ENCODE measurements around the gene E2F2. TPM values are rescaled to one million over a fixed set of nuclear protein-coding genes. Genes with fewer than 3 reads are reported as not detected.

Gene E2F2
- total and polyA plus RNA-seq, 2 of the 13 experiments (the other 11 are each of a cell fraction or from before 2014, with no cell fraction given) = 0.65 to 6.6 TPM

GRCh38 chr1:23478896-23479665 lies 52.0 kb downstream of the E2F2 start (continued):
- TF ChIP-seq ELK4 (CRISPR knock-in tag; IDR thresholded peaks at IDR 0.05; ENCODE audit: borderline replicate concordance) (no peak), SSRP1 (CRISPR knock-in tag; IDR thresholded peaks at IDR 0.05) (no peak), HHEX (CRISPR knock-in tag; IDR thresholded peaks at IDR 0.05) (no peak), RFX5 (IDR thresholded peaks at IDR 0.05; ENCODE audit: low read depth, low read length) (peak; percentile 25; the same call in 1 of the 2 replicates), ZNF652 (CRISPR knock-in tag; IDR thresholded peaks at IDR 0.05; ENCODE audit: borderline replicate concordance, low read depth) (peak; percentile 23; the same call in 1 of the 2 replicates), ZNF883 (CRISPR knock-in tag; IDR thresholded peaks at IDR 0.05; ENCODE audit: not compliant biosample characterization) (no peak), PRDM10 (CRISPR knock-in tag; IDR thresholded peaks at IDR 0.05; ENCODE audit: low read depth) (peak; percentile 68; the same call in 1 of the 2 replicates), BCL6 (CRISPR knock-in tag; IDR thresholded peaks at IDR 0.05) (peak; percentile 74), ZNF570 (CRISPR knock-in tag; IDR thresholded peaks at IDR 0.05; ENCODE audit: borderline replicate concordance) (no peak), NR0B2 (CRISPR knock-in tag; IDR thresholded peaks at IDR 0.05) (no peak), ZNF17 (CRISPR knock-in tag; IDR thresholded peaks at IDR 0.05) (no peak), MED8 (CRISPR knock-in tag; IDR thresholded peaks at IDR 0.05; ENCODE audit: insufficient replicate concordance) (peak; percentile 74), ZBTB7A (CRISPR knock-in tag; IDR thresholded peaks at IDR 0.05) (peak; percentile 84; the same call in 1 of the 2 replicates), GABPA (IDR thresholded peaks at IDR 0.05; ENCODE audit: low read depth, low read length) (no peak), GABPA (CRISPR knock-in tag; IDR thresholded peaks at IDR 0.05; ENCODE audit: low read depth) (peak; percentile 45; the same call in 1 of the 2 replicates), POGZ (CRISPR knock-in tag; IDR thresholded peaks at IDR 0.05) (peak; percentile 82; the same call in 1 of the 2 replicates), ZNF451 (CRISPR knock-in tag; IDR thresholded peaks at IDR 0.05) (no peak)
- TF ChIP-seq, protein P1, sequence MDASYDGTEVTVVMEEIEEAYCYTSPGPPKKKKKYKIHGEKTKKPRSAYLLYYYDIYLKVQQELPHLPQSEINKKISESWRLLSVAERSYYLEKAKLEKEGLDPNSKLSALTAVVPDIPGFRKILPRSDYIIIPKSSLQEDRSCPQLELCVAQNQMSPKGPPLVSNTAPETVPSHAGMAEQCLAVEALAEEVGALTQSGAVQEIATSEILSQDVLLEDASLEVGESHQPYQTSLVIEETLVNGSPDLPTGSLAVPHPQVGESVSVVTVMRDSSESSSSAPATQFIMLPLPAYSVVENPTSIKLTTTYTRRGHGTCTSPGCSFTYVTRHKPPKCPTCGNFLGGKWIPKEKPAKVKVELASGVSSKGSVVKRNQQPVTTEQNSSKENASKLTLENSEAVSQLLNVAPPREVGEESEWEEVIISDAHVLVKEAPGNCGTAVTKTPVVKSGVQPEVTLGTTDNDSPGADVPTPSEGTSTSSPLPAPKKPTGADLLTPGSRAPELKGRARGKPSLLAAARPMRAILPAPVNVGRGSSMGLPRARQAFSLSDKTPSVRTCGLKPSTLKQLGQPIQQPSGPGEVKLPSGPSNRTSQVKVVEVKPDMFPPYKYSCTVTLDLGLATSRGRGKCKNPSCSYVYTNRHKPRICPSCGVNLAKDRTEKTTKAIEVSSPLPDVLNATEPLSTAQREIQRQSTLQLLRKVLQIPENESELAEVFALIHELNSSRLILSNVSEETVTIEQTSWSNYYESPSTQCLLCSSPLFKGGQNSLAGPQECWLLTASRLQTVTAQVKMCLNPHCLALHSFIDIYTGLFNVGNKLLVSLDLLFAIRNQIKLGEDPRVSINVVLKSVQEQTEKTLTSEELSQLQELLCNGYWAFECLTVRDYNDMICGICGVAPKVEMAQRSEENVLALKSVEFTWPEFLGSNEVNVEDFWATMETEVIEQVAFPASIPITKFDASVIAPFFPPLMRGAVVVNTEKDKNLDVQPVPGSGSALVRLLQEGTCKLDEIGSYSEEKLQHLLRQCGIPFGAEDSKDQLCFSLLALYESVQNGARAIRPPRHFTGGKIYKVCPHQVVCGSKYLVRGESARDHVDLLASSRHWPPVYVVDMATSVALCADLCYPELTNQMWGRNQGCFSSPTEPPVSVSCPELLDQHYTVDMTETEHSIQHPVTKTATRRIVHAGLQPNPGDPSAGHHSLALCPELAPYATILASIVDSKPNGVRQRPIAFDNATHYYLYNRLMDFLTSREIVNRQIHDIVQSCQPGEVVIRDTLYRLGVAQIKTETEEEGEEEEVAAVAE (CRISPR knock-in tag; IDR thresholded peaks at IDR 0.05; ENCODE audit: borderline replicate concordance) = no peak
- TF ChIP-seq, protein P2, sequence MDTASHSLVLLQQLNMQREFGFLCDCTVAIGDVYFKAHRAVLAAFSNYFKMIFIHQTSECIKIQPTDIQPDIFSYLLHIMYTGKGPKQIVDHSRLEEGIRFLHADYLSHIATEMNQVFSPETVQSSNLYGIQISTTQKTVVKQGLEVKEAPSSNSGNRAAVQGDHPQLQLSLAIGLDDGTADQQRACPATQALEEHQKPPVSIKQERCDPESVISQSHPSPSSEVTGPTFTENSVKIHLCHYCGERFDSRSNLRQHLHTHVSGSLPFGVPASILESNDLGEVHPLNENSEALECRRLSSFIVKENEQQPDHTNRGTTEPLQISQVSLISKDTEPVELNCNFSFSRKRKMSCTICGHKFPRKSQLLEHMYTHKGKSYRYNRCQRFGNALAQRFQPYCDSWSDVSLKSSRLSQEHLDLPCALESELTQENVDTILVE (CRISPR knock-in tag; IDR thresholded peaks at IDR 0.05) = peak; percentile 83; the same call in 1 of the 2 replicates

Measured in HepG2 (cell line).